WTC11 (cell line): ENCODE data around the gene SUPT4H1. TPM values are rescaled to one million over a fixed set of nuclear protein-coding genes. Genes with fewer than 3 reads are reported as not detected.

Experiments
- ATAC-seq: fragments of 200-7000 bp; cut with Tn5 transposase; 2 replicates; pipeline ENCODE4 v1.10.0; 2021; ENCODE audit warnings: mild to moderate bottlenecking, moderate library complexity
- CTCF ChIA-PET: fragments of 300-600 bp; sonication (Branson Sonifier 250); formaldehyde crosslinking; loops from one replicate; lab custom pipeline; 2021; ENCODE audit warnings: antibody characterized with exemption; lab: Charles Lee
- POLR2A ChIA-PET: fragments of 350-600 bp; sonication (Branson Sonifier 250); formaldehyde crosslinking; loops from one replicate; lab custom pipeline; 2021; ENCODE audit warnings: antibody characterized with exemption; lab: Charles Lee
- DNase-seq: peaks from one replicate; pipeline ENCODE4 v3.0.0; 2021; ENCODE audit warnings: low spot score
- H3K27ac Mint-ChIP-seq: 2 replicates; pipeline ENCODE4 v1.8.0; 2021; ENCODE audit warnings: mixed read lengths
- H3K27me3 Mint-ChIP-seq: 2 replicates; pipeline ENCODE4 v1.8.0; 2021; ENCODE audit warnings: low read depth, mild to moderate bottlenecking, moderate library complexity, mixed read lengths
- H3K36me3 Mint-ChIP-seq: 2 replicates; pipeline ENCODE4 v1.8.0; 2021; ENCODE audit warnings: mixed read lengths
- H3K4me1 Mint-ChIP-seq: 2 replicates; pipeline ENCODE4 v1.8.0; 2022; ENCODE audit warnings: mixed read lengths
- H3K4me3 Mint-ChIP-seq: 2 replicates; pipeline ENCODE4 v1.8.0; 2021; ENCODE audit warnings: mild to moderate bottlenecking, moderate library complexity, mixed read lengths
- H3K9me3 Mint-ChIP-seq: 2 replicates; pipeline ENCODE4 v1.8.0; 2021; ENCODE audit warnings: mixed read lengths
- CREB1 ChIP-seq: sonication (generic); formaldehyde crosslinking; IDR thresholded peaks from 2 replicates; pipeline ENCODE4 v1.8.0; 2023; ENCODE audit warnings: mild to moderate bottlenecking, missing genetic modification reagents
- E2F1 ChIP-seq: sonication (generic); formaldehyde crosslinking; IDR thresholded peaks from 2 replicates; pipeline ENCODE4 v1.8.0; 2022; ENCODE audit warnings: mild to moderate bottlenecking, missing genetic modification reagents
- ERG ChIP-seq: fragments of 250-450 bp; sonication (Bioruptor Pico); IDR thresholded peaks from 2 replicates; pipeline ENCODE4 v1.8.0; 2021; ENCODE audit warnings: mild to moderate bottlenecking
- ESRRA ChIP-seq: sonication (generic); formaldehyde crosslinking; IDR thresholded peaks from 2 replicates; pipeline ENCODE4 v1.8.1; 2022; ENCODE audit warnings: mild to moderate bottlenecking, missing genetic modification reagents, borderline replicate concordance
- ETV6 ChIP-seq: sonication (generic); formaldehyde crosslinking; IDR thresholded peaks from 2 replicates; pipeline ENCODE4 v1.8.1; 2022; ENCODE audit warnings: mild to moderate bottlenecking, missing genetic modification reagents
- GABPB1 ChIP-seq: sonication (generic); formaldehyde crosslinking; IDR thresholded peaks from 2 replicates; pipeline ENCODE4 v1.8.1; 2023; ENCODE audit warnings: mild to moderate bottlenecking, missing genetic modification reagents
- IRF2 ChIP-seq: sonication (generic); formaldehyde crosslinking; IDR thresholded peaks from 2 replicates; pipeline ENCODE4 v1.8.0; 2022; ENCODE audit warnings: low read depth, missing genetic modification reagents, borderline replicate concordance
- KAT7 ChIP-seq: sonication (generic); formaldehyde crosslinking; IDR thresholded peaks from 2 replicates; pipeline ENCODE4 v1.8.1; 2023; ENCODE audit warnings: missing genetic modification reagents, mild to moderate bottlenecking, borderline replicate concordance
- MYBL2 ChIP-seq: sonication (generic); formaldehyde crosslinking; IDR thresholded peaks from 2 replicates; pipeline ENCODE4 v1.8.1; 2023; ENCODE audit warnings: mild to moderate bottlenecking, moderate library complexity, missing genetic modification reagents
- NR1H2 ChIP-seq: sonication (generic); formaldehyde crosslinking; IDR thresholded peaks from 2 replicates; pipeline ENCODE4 v1.9.0; 2021; ENCODE audit warnings: mild to moderate bottlenecking, moderate library complexity, missing genetic modification reagents
- TCF7 ChIP-seq: sonication (generic); formaldehyde crosslinking; IDR thresholded peaks from 2 replicates; pipeline ENCODE4 v1.8.0; 2022; ENCODE audit warnings: mild to moderate bottlenecking, low read depth, missing genetic modification reagents, moderate library complexity
- TEAD4 ChIP-seq: sonication (generic); formaldehyde crosslinking; IDR thresholded peaks from 2 replicates; pipeline ENCODE4 v1.8.0; 2022; ENCODE audit warnings: mild to moderate bottlenecking, missing genetic modification reagents
- total RNA-seq: library from RNA; stranded (reverse); gene quantifications from 3 replicates; pipeline ENCODE4 v1.2.3, GENCODE V29; 2021
- TF ChIP-seq, protein P1 (sequence below): fragments of 250-450 bp; sonication (Bioruptor Pico); conservative IDR thresholded peaks from 2 replicates; pipeline ENCODE4 v1.9.0; 2021; ENCODE audit warnings: mild to moderate bottlenecking
- TF ChIP-seq, protein P2 (sequence below): sonication (generic); formaldehyde crosslinking; IDR thresholded peaks from 2 replicates; pipeline ENCODE4 v1.8.1; 2023; ENCODE audit warnings: mild to moderate bottlenecking, moderate library complexity, missing genetic modification reagents
- TF ChIP-seq, protein P3 (sequence below): sonication (generic); formaldehyde crosslinking; IDR thresholded peaks from 2 replicates; pipeline ENCODE4 v1.8.1; 2022; ENCODE audit warnings: mild to moderate bottlenecking, missing genetic modification reagents, moderate library complexity, borderline replicate concordance

Gene SUPT4H1
- total RNA-seq, 1 experiment from 2014 or later = 85.5 TPM

DNA sequence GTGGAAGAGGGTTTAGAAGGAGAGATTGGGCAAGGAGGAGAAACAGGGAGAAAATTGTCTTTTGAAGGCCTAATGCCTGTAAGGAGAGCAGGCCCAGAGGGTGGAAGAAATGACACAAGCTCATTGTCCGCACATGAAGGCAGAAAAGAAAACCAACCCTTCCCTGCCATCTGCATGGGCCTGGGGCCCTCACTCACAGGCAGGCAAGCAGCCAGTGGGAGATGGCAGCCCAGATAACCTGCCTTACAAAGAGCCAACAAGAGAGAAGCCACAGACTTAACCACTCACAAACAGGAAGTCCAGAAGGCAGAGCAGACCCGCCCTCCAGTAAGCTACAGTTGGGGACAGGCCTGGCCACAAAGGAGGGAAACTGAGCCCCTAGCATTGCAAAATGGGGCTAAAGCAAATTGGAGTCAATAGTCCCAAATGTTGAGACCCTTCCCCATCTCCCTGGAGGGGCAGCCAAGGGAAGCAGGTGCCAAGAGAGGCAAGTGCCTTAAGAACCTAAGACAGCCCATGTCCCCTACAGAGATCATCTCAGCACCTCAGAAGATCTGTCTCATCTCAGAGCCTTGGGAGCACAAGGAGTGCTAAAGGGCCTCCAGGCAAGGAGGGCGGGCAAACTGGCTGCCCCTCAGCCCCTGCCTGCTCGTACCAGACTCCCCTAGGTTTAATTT is 16.1 kb downstream of the SUPT4H1 start:
- Mint-ChIP-seq H3K4me3 (no peak overlapping the region), H3K27ac (no peak overlapping the region), H3K4me1 (peaks cover 59% of the 10 kb centered on the region), H3K27me3 (no peaks in the 10 kb centered on the region), H3K9me3 (no peaks in the 10 kb centered on the region), H3K36me3 (no peaks in the 10 kb centered on the region)
- ChIA-PET POLR2A (interaction anchor here (1.1 to 5.3 kb wide), 4 partner anchors 9 to 19 kb away, joined by 4 to 61 read pairs (median 5); partner anchors contain the start of gene SUPT4H1), CTCF (interaction anchor here (1.0 to 5.8 kb wide), 5 partner anchors 9 to 81 kb away, joined by 4 to 36 read pairs (median 30); partner anchors contain the start of genes RNF43, SUPT4H1 and TSPOAP1)
- ATAC-seq (no peak), DNase-seq (no peak)
- TF ChIP-seq TEAD4 (CRISPR knock-in tag) (no peak), MYBL2 (CRISPR knock-in tag) (no peak), E2F1 (no peak), IRF2 (no peak), GABPB1 (CRISPR knock-in tag) (no peak), ETV6 (CRISPR knock-in tag) (no peak), ESRRA (CRISPR knock-in tag) (no peak), KAT7 (CRISPR knock-in tag) (no peak), TCF7 (CRISPR knock-in tag) (no peak)
- TF ChIP-seq, protein P1, sequence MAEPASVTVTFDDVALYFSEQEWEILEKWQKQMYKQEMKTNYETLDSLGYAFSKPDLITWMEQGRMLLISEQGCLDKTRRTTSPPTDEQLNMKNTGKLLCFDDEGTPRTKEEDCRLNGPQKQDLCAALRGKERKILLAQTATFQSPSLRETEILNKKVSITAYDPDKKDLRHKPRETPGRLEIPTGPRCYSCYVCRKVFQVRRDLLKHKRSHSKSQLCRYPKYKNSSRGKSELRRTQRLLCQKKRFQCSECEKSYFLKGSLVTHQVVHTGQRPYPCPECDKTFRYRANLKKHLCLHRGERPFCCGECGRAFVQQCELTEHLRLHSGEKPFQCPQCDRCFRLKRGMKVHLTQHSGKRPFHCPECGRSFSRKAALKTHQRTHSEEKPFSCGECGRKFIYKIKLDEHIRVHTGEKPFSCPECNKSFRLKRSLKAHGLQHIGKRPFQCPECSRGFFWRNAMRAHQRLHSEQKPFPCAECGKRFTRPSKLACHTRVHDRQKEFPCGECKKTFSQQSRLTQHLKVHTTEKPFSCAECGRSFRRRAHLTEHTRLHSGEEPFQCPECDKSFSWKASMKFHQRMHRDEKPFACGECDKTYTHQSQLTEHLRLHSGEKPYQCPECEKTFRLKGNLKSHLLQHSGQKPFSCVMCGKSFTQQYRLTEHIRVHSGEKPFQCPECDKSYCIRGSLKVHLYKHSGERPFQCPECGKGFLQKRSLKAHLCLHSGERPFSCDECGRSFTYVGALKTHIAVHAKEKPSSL (CRISPR knock-in tag) = no peak
- TF ChIP-seq, protein P2, sequence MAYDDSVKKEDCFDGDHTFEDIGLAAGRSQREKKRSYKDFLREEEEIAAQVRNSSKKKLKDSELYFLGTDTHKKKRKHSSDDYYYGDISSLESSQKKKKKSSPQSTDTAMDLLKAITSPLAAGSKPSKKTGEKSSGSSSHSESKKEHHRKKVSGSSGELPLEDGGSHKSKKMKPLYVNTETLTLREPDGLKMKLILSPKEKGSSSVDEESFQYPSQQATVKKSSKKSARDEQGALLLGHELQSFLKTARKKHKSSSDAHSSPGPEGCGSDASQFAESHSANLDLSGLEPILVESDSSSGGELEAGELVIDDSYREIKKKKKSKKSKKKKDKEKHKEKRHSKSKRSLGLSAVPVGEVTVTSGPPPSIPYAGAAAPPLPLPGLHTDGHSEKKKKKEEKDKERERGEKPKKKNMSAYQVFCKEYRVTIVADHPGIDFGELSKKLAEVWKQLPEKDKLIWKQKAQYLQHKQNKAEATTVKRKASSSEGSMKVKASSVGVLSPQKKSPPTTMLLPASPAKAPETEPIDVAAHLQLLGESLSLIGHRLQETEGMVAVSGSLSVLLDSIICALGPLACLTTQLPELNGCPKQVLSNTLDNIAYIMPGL = no peak
- TF ChIP-seq, protein P3, sequence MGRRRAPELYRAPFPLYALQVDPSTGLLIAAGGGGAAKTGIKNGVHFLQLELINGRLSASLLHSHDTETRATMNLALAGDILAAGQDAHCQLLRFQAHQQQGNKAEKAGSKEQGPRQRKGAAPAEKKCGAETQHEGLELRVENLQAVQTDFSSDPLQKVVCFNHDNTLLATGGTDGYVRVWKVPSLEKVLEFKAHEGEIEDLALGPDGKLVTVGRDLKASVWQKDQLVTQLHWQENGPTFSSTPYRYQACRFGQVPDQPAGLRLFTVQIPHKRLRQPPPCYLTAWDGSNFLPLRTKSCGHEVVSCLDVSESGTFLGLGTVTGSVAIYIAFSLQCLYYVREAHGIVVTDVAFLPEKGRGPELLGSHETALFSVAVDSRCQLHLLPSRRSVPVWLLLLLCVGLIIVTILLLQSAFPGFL (CRISPR knock-in tag) = no peak

DNA sequence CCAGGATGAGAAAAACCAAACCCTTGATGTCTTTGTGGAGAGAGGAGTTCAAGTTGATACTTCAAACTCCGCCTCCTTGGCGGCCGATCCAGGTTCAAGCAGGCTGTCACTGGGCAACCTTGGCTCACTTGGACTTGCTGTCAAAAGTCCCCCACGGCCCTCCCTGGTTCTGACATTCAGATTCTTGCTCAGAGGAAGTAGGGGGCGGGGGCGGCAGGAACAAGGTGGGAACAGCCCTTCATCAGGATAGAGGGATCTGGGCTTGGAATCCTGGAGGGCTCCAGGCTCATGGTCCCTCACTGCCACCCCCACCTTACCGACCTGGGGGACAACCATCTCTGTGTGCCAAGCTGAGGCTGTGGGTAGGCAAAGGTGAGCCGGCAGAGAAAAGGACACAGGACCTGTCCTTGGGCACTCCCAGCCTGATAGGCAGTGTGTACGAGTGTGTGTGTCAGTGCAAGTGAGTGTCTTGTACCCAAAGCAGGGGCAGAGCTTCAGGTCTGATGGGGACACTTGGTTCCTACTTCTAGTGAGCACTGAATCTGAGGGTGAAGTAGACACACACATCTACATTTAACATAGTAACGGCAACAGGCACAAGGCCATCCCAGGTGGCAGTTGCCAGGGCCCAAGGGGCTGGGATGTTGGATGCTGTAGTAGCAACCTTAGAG is 16.8 kb downstream of the SUPT4H1 start:
- CTCF ChIA-PET = interaction anchor here (4.7 to 5.8 kb wide), 3 partner anchors 8 to 82 kb away, joined by 30 to 36 read pairs (median 34); partner anchors contain the start of genes RNF43, SUPT4H1 and TSPOAP1

More for the DNA sequence above, 16.8 kb downstream of the SUPT4H1 start:
- no peaks in the 10 kb centered on the region for H3K36me3 Mint-ChIP-seq
- ATAC-seq = no peak
- H3K27me3 Mint-ChIP-seq = no peaks in the 10 kb centered on the region
- no peak overlapping the region for H3K27ac Mint-ChIP-seq
- peaks cover 66% of the 10 kb centered on the region for H3K4me1 Mint-ChIP-seq
- TF ChIP-seq ERG (CRISPR knock-in tag) (no peak), NR1H2 (CRISPR knock-in tag) (no peak), CREB1 (CRISPR knock-in tag) (no peak)
- TF ChIP-seq, all 79 proteins: peak for 0
- Mint-ChIP-seq H3K4me3 (no peak overlapping the region), H3K9me3 (no peaks in the 10 kb centered on the region)
- DNase-seq = peak; percentile 8
- POLR2A ChIA-PET = interaction anchor here (1.1 kb wide), 1 partner anchor 18 kb away, joined by 4 read pairs; no protein-coding TSS in a partner anchor
